ENCODE measurements around the gene HNRNPF.

The HNRNPF gene

GRCh38 chr10:43437141-43437870 is 28.3 kb upstream of the HNRNPF start:
- Histone ChIP-seq H3K4me1 (ENCODE audit: insufficient read depth, low read length) (peaks cover 19% of the 10 kb centered on the region), H3K27me3 (ENCODE audit: insufficient read depth, low read length, poor library complexity) (no peaks in the 10 kb centered on the region), H3K9ac (ENCODE audit: low read depth, low read length) (peak overlapping the region; percentile 97), H3K4me2 (ENCODE audit: insufficient read depth, low read length) (peak overlapping the region; percentile 99), H3K9me3 (ENCODE audit: insufficient read depth, low read length, severe bottlenecking) (no peaks in the 10 kb centered on the region), H2AFZ (ENCODE audit: low read depth, low read length) (peak overlapping the region; percentile 95), H3K79me2 (ENCODE audit: insufficient read depth, low read length) (peaks cover 33% of the 10 kb centered on the region), H3K27ac (ENCODE audit: low read length) (peak overlapping the region; percentile 99), H3K4me3 (ENCODE audit: low read depth in 1 of 2, low read length in 2 of 2) (peak overlapping the region; percentile 47 to 86), H4K20me1 (ENCODE audit: insufficient read depth, low read length) (no peaks in the 10 kb centered on the region), H3K36me3 (ENCODE audit: insufficient read depth, low read length) (no peaks in the 10 kb centered on the region; the same call in 1 of the 2 replicates)
- TF ChIP-seq EZH2 (IDR thresholded peaks at IDR 0.05; ENCODE audit: borderline replicate concordance, low read depth, low read length, severe bottlenecking), result no peak
- TF ChIP-seq CTCF (IDR thresholded peaks at IDR 0.05; ENCODE audit: borderline replicate concordance, extremely low read depth, low read length, poor library complexity, severe bottlenecking), result no peak
- no peak for ATAC-seq (ENCODE audit: insufficient read depth, low read depth)
- DNase-seq, result no peak

GRCh38 chr10:43436291-43437140 is 27.5 kb upstream of the HNRNPF start, which contains the start of gene ZNF487:
Gene ZNF487 (plus strand): TSS chr10:43437111. CDS start chr10:43475814, 38,703 bp downstream.
- no peaks in the 10 kb centered on the region for H3K27me3 ChIP-seq (ENCODE audit: insufficient read depth, low read length, poor library complexity)
- ATAC-seq (ENCODE audit: insufficient read depth, low read depth), result peak; percentile 93

GRCh38 chr10:43430926-43431663 is 22.1 kb upstream of the HNRNPF start:
- ATAC-seq (ENCODE audit: insufficient read depth, low read depth) (no peak), DNase-seq (no peak)
- H2AFZ ChIP-seq (ENCODE audit: low read depth, low read length), result no peak overlapping the region
- H3K9me3 ChIP-seq (ENCODE audit: insufficient read depth, low read length, severe bottlenecking), result no peaks in the 10 kb centered on the region
- H3K9ac ChIP-seq (ENCODE audit: low read depth, low read length), result no peak overlapping the region
- H3K36me3 ChIP-seq (ENCODE audit: insufficient read depth, low read length), result no peaks in the 10 kb centered on the region
- TF ChIP-seq CTCF (IDR thresholded peaks at IDR 0.05; ENCODE audit: borderline replicate concordance, extremely low read depth, low read length, poor library complexity, severe bottlenecking), result no peak
- TF ChIP-seq EZH2 (IDR thresholded peaks at IDR 0.05; ENCODE audit: borderline replicate concordance, low read depth, low read length, severe bottlenecking), result no peak
- H4K20me1 ChIP-seq (ENCODE audit: insufficient read depth, low read length), result no peaks in the 10 kb centered on the region
- no peaks in the 10 kb centered on the region for H3K27me3 ChIP-seq (ENCODE audit: insufficient read depth, low read length, poor library complexity)
- H3K4me1 ChIP-seq (ENCODE audit: insufficient read depth, low read length), result peaks cover 9% of the 10 kb centered on the region
- no peak overlapping the region for H3K27ac ChIP-seq (ENCODE audit: low read length)
- no peak overlapping the region for H3K4me2 ChIP-seq (ENCODE audit: insufficient read depth, low read length)
- H3K79me2 ChIP-seq (ENCODE audit: insufficient read depth, low read length), result peaks cover 9% of the 10 kb centered on the region
- H3K4me3 ChIP-seq (ENCODE audit: low read depth in 1 of 2, low read length in 2 of 2), result no peak overlapping the region

More at GRCh38 chr10:43436291-43437140, 27.5 kb upstream of the HNRNPF start, which contains the start of gene ZNF487:
- Histone ChIP-seq H3K27ac (ENCODE audit: low read length) (peak within 1 kb of the TSS; percentile 99), H4K20me1 (ENCODE audit: insufficient read depth, low read length) (no peaks in the 10 kb centered on the region), H3K9me3 (ENCODE audit: insufficient read depth, low read length, severe bottlenecking) (no peaks in the 10 kb centered on the region), H3K79me2 (ENCODE audit: insufficient read depth, low read length) (peaks cover 33% of the 10 kb centered on the region), H3K36me3 (ENCODE audit: insufficient read depth, low read length) (no peaks in the 10 kb centered on the region; the same call in 1 of the 2 replicates), H2AFZ (ENCODE audit: low read depth, low read length) (peak within 1 kb of the TSS; percentile 95), H3K9ac (ENCODE audit: low read depth, low read length) (peak within 1 kb of the TSS; percentile 97), H3K4me2 (ENCODE audit: insufficient read depth, low read length) (peak within 1 kb of the TSS; percentile 99), H3K4me1 (ENCODE audit: insufficient read depth, low read length) (peaks cover 19% of the 10 kb centered on the region), H3K4me3 (ENCODE audit: low read depth in 1 of 2, low read length in 2 of 2) (peak within 1 kb of the TSS; percentile 47 to 86)
- TF ChIP-seq EZH2 (IDR thresholded peaks at IDR 0.05; ENCODE audit: borderline replicate concordance, low read depth, low read length, severe bottlenecking) (no peak), CTCF (IDR thresholded peaks at IDR 0.05; ENCODE audit: borderline replicate concordance, extremely low read depth, low read length, poor library complexity, severe bottlenecking) (peak; percentile 28)
- DNase-seq, result peak; percentile 89
